Liver (tissue), 9 donors: Measurements from ENCODE around the gene ITPK1. TPM values are rescaled to one million over a fixed set of nuclear protein-coding genes. Genes with fewer than 3 reads are reported as not detected.

ENCODE experiments used
- DNase-seq: peaks from one replicate; pipeline ENCODE4 v3.0.0-alpha.2; 2017; ENCODE audit warnings: low spot score
- H3K27ac ChIP-seq, 2 donors: one replicate each; pipeline ENCODE4 v1.7.0; 2013; ENCODE audit warnings: inconsistent platforms in 2 of 2, low read length in 2 of 2, control low read depth in 1 of 2, low read depth in 1 of 2, mild to moderate bottlenecking in 1 of 2
- H3K27me3 ChIP-seq, 4 donors: one replicate each; pipeline versions ENCODE4 v1.6.1 to v1.7.0; 2013; ENCODE audit warnings: low read length in 3 of 4, inconsistent platforms in 1 of 4, mild to moderate bottlenecking in 1 of 4, moderate library complexity in 1 of 4; ENCODE audit not compliant: control insufficient read depth in 4 of 4, insufficient read depth in 4 of 4
- H3K36me3 ChIP-seq, 4 donors: one replicate each; pipeline versions ENCODE4 v1.6.1 to v1.7.0; 2013; ENCODE audit warnings: low read length in 3 of 4, mild to moderate bottlenecking in 3 of 4, low read depth in 1 of 4, moderate library complexity in 1 of 4; ENCODE audit not compliant: control insufficient read depth in 4 of 4, insufficient read depth in 3 of 4
- H3K4me1 ChIP-seq, 4 donors: one replicate each; pipeline versions ENCODE4 v1.6.1 to v1.7.0; 2013; ENCODE audit warnings: low read length in 3 of 4, mild to moderate bottlenecking in 3 of 4, moderate library complexity in 1 of 4; ENCODE audit not compliant: control insufficient read depth in 4 of 4, insufficient read depth in 4 of 4
- H3K4me3 ChIP-seq, 3 donors: one replicate each; pipeline versions ENCODE4 v1.6.1 to v1.7.0; 2013; ENCODE audit warnings: low read length in 3 of 3, control low read depth in 1 of 3, low read depth in 1 of 3, mild to moderate bottlenecking in 1 of 3
- H3K9ac ChIP-seq, 2 donors: one replicate each; pipeline ENCODE4 v1.7.0; 2013; ENCODE audit warnings: low read length in 2 of 2, mild to moderate bottlenecking in 2 of 2, moderate library complexity in 2 of 2, control low read depth in 1 of 2, low read depth in 1 of 2
- H3K9me3 ChIP-seq, 4 donors: one replicate each; pipeline versions ENCODE4 v1.6.1 to v1.7.0; 2013; ENCODE audit warnings: low read length in 3 of 4; ENCODE audit not compliant: control insufficient read depth in 4 of 4
- ATF3 ChIP-seq: IDR thresholded peaks from 2 replicates; pipeline ENCODE4 v1.6.1; 2016; ENCODE audit warnings: antibody characterized with exemption
- CTCF ChIP-seq: fragments of 150-350 bp; IDR thresholded peaks from 2 replicates; pipeline ENCODE4 v1.5.1; 2017; ENCODE audit warnings: improper control_type of control experiment, low read depth, low read length; ENCODE audit not compliant: missing input control
- EGR1 ChIP-seq, 2 donors: IDR thresholded peaks; 2 replicates each; pipeline ENCODE4 v1.6.1; 2016 to 2018; ENCODE audit warnings: antibody characterized with exemption in 2 of 2, low read depth in 2 of 2
- FOXA1 ChIP-seq: IDR thresholded peaks from 2 replicates; pipeline ENCODE4 v1.6.1; 2016; ENCODE audit warnings: antibody characterized with exemption
- FOXA2 ChIP-seq: IDR thresholded peaks from 2 replicates; pipeline ENCODE4 v1.6.1; 2016; ENCODE audit warnings: antibody characterized with exemption
- GABPA ChIP-seq, 2 donors: IDR thresholded peaks in 1 of 2; conservative IDR thresholded peaks in 1 of 2; 2 replicates each; pipeline ENCODE4 v1.6.1; 2016; ENCODE audit warnings: antibody characterized with exemption in 2 of 2, mild to moderate bottlenecking in 1 of 2, moderate library complexity in 1 of 2
- HNF4A ChIP-seq, 2 donors: conservative IDR thresholded peaks; 2 replicates each; pipeline ENCODE4 v1.6.1; 2016; ENCODE audit warnings: antibody characterized with exemption in 2 of 2, mild to moderate bottlenecking in 2 of 2
- HNF4G ChIP-seq: IDR thresholded peaks from 2 replicates; pipeline ENCODE4 v1.6.1; 2016; ENCODE audit warnings: antibody characterized with exemption
- NR2F2 ChIP-seq: IDR thresholded peaks from 2 replicates; pipeline ENCODE4 v1.6.1; 2016; ENCODE audit warnings: antibody characterized with exemption
- RAD21 ChIP-seq, 2 donors: IDR thresholded peaks; 2 replicates each; pipeline ENCODE4 v1.6.1; 2016; ENCODE audit warnings: antibody characterized with exemption in 2 of 2, mild to moderate bottlenecking in 2 of 2
- REST ChIP-seq: IDR thresholded peaks from 2 replicates; pipeline ENCODE4 v1.6.1; 2016; ENCODE audit warnings: antibody characterized with exemption, mild to moderate bottlenecking
- RXRA ChIP-seq, 2 donors: IDR thresholded peaks; 2 replicates each; pipeline ENCODE4 v1.6.1; 2017 to 2018; ENCODE audit warnings: antibody characterized with exemption in 2 of 2, mild to moderate bottlenecking in 1 of 2
- SP1 ChIP-seq: IDR thresholded peaks from 2 replicates; pipeline ENCODE4 v1.6.1; 2018; ENCODE audit warnings: antibody characterized with exemption, mild to moderate bottlenecking
- TAF1 ChIP-seq: conservative IDR thresholded peaks from 2 replicates; pipeline ENCODE4 v1.6.1; 2016; ENCODE audit warnings: antibody characterized with exemption, mild to moderate bottlenecking
- YY1 ChIP-seq: IDR thresholded peaks from 2 replicates; pipeline ENCODE4 v1.6.1; 2016; ENCODE audit warnings: antibody characterized with exemption, mild to moderate bottlenecking
- ZBTB33 ChIP-seq: IDR thresholded peaks from 2 replicates; pipeline ENCODE4 v1.6.1; 2016; ENCODE audit warnings: antibody characterized with exemption
- WGBS: extraction: QIAGEN DNeasy Blood & Tissue Kit; methylation state at CpG from one replicate; pipeline ENCODE4 v1.1.7; 2013; 5-methylcytosine and 5-hydroxymethylcytosine counted together
- polyA plus RNA-seq, 2 donors: library from polyadenylated mRNA; stranded (reverse) in 1 of 2; unstranded in 1 of 2; fragments of 200-250 nt in 1 of 2; fragments of >200 nt in 1 of 2; fragmentation: Nextera tagmentation in 1 of 2; extraction: Ambion mirVana in 1 of 2; gene quantifications; one replicate each; pipeline versions ENCODE4 v1.2.1 to v1.2.3, GENCODE V29; 2013 to 2015
- total RNA-seq, 2 donors: library from RNA; depleted of rRNA; stranded (reverse); fragments of >200 nt; gene quantifications; one replicate each; pipeline ENCODE4 v1.2.3, GENCODE V29; 2014
- donor health status: healthy.
- donor health status: healthy.
- donor health status: healthy.
- donor health status: healthy.
- donor health status: healthy.

Gene ITPK1
- total and polyA plus RNA-seq, 4 donors = 9.0 to 41.2 (median 20.4) TPM

- DNase-seq = no peak
- Histone ChIP-seq H3K27ac (no peak overlapping the region), H3K9ac (no peak overlapping the region), H3K4me1 (peaks cover 13 to 36% (median 21%) of the 10 kb centered on the region in 4 donors), H3K27me3 (no peaks in the 10 kb centered on the region), H3K9me3 (no peaks in the 10 kb centered on the region), H3K4me3 (no peak overlapping the region), H3K36me3 (no peaks in the 10 kb centered on the region)
- 90% methylated on average over 15 of the region's 15 CpGs for WGBS
- no peak for TF ChIP-seq NR2F2
- TF ChIP-seq FOXA1 = no peak
- no peak for TF ChIP-seq TAF1
- TF ChIP-seq RAD21 (IDR thresholded peaks at IDR 0.05) = no peak
- TF ChIP-seq CTCF = no peak
- TF ChIP-seq GABPA (IDR thresholded peaks at IDR 0.05 in 1 of 2, conservative IDR thresholded peaks at IDR 0.05 in 1 of 2) = no peak
- no peak for TF ChIP-seq HNF4A (conservative IDR thresholded peaks at IDR 0.05)
- TF ChIP-seq FOXA2 = no peak
- TF ChIP-seq YY1 = no peak
- no peak for TF ChIP-seq ZBTB33
- no peak for TF ChIP-seq EGR1 (IDR thresholded peaks at IDR 0.05; ENCODE audit: low read depth in 2 of 2)
- TF ChIP-seq HNF4G = no peak
- no peak for TF ChIP-seq REST
- no peak for TF ChIP-seq RXRA (IDR thresholded peaks at IDR 0.05)
These were observed 84.0 kb downstream of the ITPK1 start for GRCh38 chr14:93031505-93032315.

GRCh38 chr14:93030761-93031160 is 85.0 kb downstream of the ITPK1 start:
- Histone ChIP-seq H3K4me3 (no peak overlapping the region), H3K27me3 (no peaks in the 10 kb centered on the region), H3K4me1 (peaks cover 9 to 34% (median 21%) of the 10 kb centered on the region in 4 donors), H3K36me3 (no peaks in the 10 kb centered on the region), H3K9ac (no peak overlapping the region), H3K27ac (no peak overlapping the region), H3K9me3 (no peaks in the 10 kb centered on the region)
- DNase-seq = no peak
- 89% methylated on average over 10 of the region's 10 CpGs for WGBS
- no peak for TF ChIP-seq YY1
- no peak for TF ChIP-seq ATF3
- no peak for TF ChIP-seq FOXA1
- no peak for TF ChIP-seq TAF1
- TF ChIP-seq SP1 = no peak
- TF ChIP-seq GABPA (IDR thresholded peaks at IDR 0.05 in 1 of 2, conservative IDR thresholded peaks at IDR 0.05 in 1 of 2) = no peak
